Esophagus muscularis mucosa (tissue), 3 donors: ENCODE measurements around the gene SPDYE4.

ENCODE experiments used
- POLR2A ChIP-seq: fragments of 450-650 bp; IDR thresholded peaks from one replicate; pipeline ENCODE4 v1.6.1; 2017; ENCODE audit warnings: antibody characterized with exemption, moderate library complexity, mild to moderate bottlenecking, low read depth
- POLR2AphosphoS5 ChIP-seq, 2 donors: sonication (generic); formaldehyde crosslinking; IDR thresholded peaks; one replicate each; pipeline ENCODE4 v1.6.1; 2017; ENCODE audit warnings: antibody characterized with exemption in 2 of 2
- TF ChIP-seq, protein P1 (sequence below), 3 experiments: fragments of 200-600 bp in 2 of 3; fragments of 450-650 bp in 1 of 3; sonication (generic) in 2 of 3; IDR thresholded peaks; one replicate each; pipeline ENCODE4 v1.5.1; 2017 to 2019; ENCODE audit warnings: antibody characterized with exemption in 3 of 3, mild to moderate bottlenecking in 2 of 3, moderate library complexity in 1 of 3

DNA sequence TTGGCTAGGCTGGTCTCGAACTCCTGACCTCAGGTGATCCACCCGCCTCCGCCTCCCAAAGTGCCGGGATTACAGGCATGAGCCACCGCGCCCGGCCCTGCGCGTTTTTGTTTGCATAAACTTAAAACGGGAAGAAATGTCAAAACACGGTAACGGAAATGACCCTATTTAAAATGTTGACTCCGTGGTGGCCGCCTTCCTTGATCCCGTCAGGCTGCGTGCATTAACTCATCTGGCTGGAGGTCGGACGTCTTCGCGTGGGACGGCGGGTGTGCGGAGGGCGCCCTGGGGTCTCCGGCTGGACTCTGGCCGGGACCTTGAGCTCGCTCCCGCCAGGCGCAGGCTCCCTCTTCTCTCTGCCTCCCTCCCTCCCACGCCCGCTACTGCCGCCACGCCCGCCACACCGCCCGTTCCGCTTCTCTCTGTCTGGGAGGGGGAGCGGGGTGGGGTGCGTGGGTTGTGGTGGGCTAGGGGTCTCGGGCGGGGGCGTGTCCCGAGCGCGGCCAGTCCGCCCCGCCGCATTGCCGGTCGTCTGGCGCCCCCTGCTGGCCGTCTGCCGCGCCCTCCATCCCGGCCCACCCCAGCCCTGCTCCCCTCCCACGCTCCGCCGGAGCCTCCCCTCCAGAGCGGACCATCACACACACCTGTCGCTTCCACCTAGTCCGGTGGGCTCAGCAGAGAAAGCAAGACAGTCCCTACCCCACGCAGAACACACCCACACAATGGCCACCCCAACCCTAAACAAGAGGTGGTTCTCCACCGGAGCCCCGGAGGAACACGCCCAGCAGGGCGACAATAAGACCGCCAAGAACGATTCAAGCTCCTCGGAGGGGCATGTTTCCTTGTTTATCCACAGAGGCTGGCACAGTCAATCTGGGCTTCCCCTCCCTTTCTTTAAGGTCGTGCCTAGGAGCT lies 12.5 kb downstream of the SPDYE4 start:
- no peak for TF ChIP-seq POLR2A
- TF ChIP-seq, protein P1, sequence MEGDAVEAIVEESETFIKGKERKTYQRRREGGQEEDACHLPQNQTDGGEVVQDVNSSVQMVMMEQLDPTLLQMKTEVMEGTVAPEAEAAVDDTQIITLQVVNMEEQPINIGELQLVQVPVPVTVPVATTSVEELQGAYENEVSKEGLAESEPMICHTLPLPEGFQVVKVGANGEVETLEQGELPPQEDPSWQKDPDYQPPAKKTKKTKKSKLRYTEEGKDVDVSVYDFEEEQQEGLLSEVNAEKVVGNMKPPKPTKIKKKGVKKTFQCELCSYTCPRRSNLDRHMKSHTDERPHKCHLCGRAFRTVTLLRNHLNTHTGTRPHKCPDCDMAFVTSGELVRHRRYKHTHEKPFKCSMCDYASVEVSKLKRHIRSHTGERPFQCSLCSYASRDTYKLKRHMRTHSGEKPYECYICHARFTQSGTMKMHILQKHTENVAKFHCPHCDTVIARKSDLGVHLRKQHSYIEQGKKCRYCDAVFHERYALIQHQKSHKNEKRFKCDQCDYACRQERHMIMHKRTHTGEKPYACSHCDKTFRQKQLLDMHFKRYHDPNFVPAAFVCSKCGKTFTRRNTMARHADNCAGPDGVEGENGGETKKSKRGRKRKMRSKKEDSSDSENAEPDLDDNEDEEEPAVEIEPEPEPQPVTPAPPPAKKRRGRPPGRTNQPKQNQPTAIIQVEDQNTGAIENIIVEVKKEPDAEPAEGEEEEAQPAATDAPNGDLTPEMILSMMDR (IDR thresholded peaks at IDR 0.05) = peak; percentile 81 to 99 (median 98)
- no peak for TF ChIP-seq POLR2AphosphoS5 (IDR thresholded peaks at IDR 0.05)
